ENCODE data around the gene PRPF18. TPM values are rescaled to one million over a fixed set of nuclear protein-coding genes. Genes with fewer than 3 reads are reported as not detected.

PRPF18 gene
- total RNA-seq, 1 experiment from 2014 or later: 10.2 TPM

GRCh38 chr10:13649844-13650520, 63.2 kb downstream of the PRPF18 start:
- H3K27ac ChIP-seq (ENCODE audit: low read length): no peak overlapping the region
- CTCF ChIA-PET: no interaction called here

GRCh38 chr10:13650961-13651360, 64.2 kb downstream of the PRPF18 start:
- Histone ChIP-seq H3K9me3 (ENCODE audit: low read length) (no peaks in the 10 kb centered on the region), H3K4me2 (ENCODE audit: low read length) (no peak overlapping the region), H3K27me3 (ENCODE audit: low read length) (no peaks in the 10 kb centered on the region), H3K9ac (ENCODE audit: low read length) (no peak overlapping the region), H3K79me2 (ENCODE audit: low read length) (no peaks in the 10 kb centered on the region), H3K36me3 (ENCODE audit: low read depth, low read length) (no peaks in the 10 kb centered on the region), H3K9me2 (replicated peaks; ENCODE audit: low read length) (no peaks in the 10 kb centered on the region), H2AFZ (ENCODE audit: low read length) (no peak overlapping the region), H3K4me1 (ENCODE audit: insufficient read depth, low read length) (peaks cover 6% of the 10 kb centered on the region; the same call in 1 of the 2 replicates), H3F3A (ENCODE audit: low read length, unreplicated experiment) (no peaks in the 10 kb centered on the region), H3K27ac (ENCODE audit: low read length) (no peak overlapping the region), H3K4me3 (ENCODE audit: low read length) (no peak overlapping the region), H4K20me1 (ENCODE audit: low read length) (no peaks in the 10 kb centered on the region)
- ChIA-PET POLR2A (ENCODE audit: unreplicated experiment) (no interaction called here), CTCF (no interaction called here)
- no peak for DNase-seq
- no TSS peak for BruUV-seq (replicated peaks)
- intact Hi-C loops (cut with micrococcal nuclease): no loop called here
- ATAC-seq: no peak
- no peak for TF ChIP-seq EZH2phosphoT487 (IDR thresholded peaks at IDR 0.05; ENCODE audit: borderline replicate concordance, low read length)

More at GRCh38 chr10:13649844-13650520, 63.2 kb downstream of the PRPF18 start:
- no peak overlapping the region for H3K4me2 ChIP-seq (ENCODE audit: low read length)
- intact Hi-C loops (cut with micrococcal nuclease): no loop called here
- BruUV-seq (replicated peaks): no TSS peak
- no peak overlapping the region for H3K9ac ChIP-seq (ENCODE audit: low read length)
- no peak overlapping the region for H3K4me3 ChIP-seq (ENCODE audit: low read length)
- ATAC-seq (no peak; the same call in 1 of the 2 replicates), DNase-seq (no peak)
- no peak overlapping the region for H2AFZ ChIP-seq (ENCODE audit: low read length)
- H4K20me1 ChIP-seq (ENCODE audit: low read length): no peaks in the 10 kb centered on the region
- POLR2A ChIA-PET (ENCODE audit: unreplicated experiment): no interaction called here
- H3K9me3 ChIP-seq (ENCODE audit: low read length): no peaks in the 10 kb centered on the region
- H3F3A ChIP-seq (ENCODE audit: low read length, unreplicated experiment): no peaks in the 10 kb centered on the region
- H3K79me2 ChIP-seq (ENCODE audit: low read length): no peaks in the 10 kb centered on the region
- TF ChIP-seq CTCF (conservative IDR thresholded peaks at IDR 0.05; ENCODE audit: low read depth, low read length): no peak
- no peak for TF ChIP-seq EZH2 (IDR thresholded peaks at IDR 0.05; ENCODE audit: low read length, unreplicated experiment)
- no peak for TF ChIP-seq EZH2phosphoT487 (IDR thresholded peaks at IDR 0.05; ENCODE audit: borderline replicate concordance, low read length)
- H3K4me1 ChIP-seq (ENCODE audit: insufficient read depth, low read length): peaks cover 6% of the 10 kb centered on the region; the same call in 1 of the 2 replicates
- no peaks in the 10 kb centered on the region for H3K9me2 ChIP-seq (replicated peaks; ENCODE audit: low read length)
- H3K27me3 ChIP-seq (ENCODE audit: low read length): no peaks in the 10 kb centered on the region
- no peaks in the 10 kb centered on the region for H3K36me3 ChIP-seq (ENCODE audit: low read depth, low read length)

GRCh38 chr10:13651969-13652720, 65.4 kb downstream of the PRPF18 start:
- ChIA-PET CTCF (no interaction called here), POLR2A (ENCODE audit: unreplicated experiment) (no interaction called here)
- Histone ChIP-seq H4K20me1 (ENCODE audit: low read length) (no peaks in the 10 kb centered on the region), H3F3A (ENCODE audit: low read length, unreplicated experiment) (no peaks in the 10 kb centered on the region), H3K27me3 (ENCODE audit: low read length) (no peaks in the 10 kb centered on the region), H3K9me2 (replicated peaks; ENCODE audit: low read length) (no peaks in the 10 kb centered on the region), H3K4me2 (ENCODE audit: low read length) (no peak overlapping the region), H3K9me3 (ENCODE audit: low read length) (no peaks in the 10 kb centered on the region), H2AFZ (ENCODE audit: low read length) (no peak overlapping the region), H3K4me1 (ENCODE audit: insufficient read depth, low read length) (peaks cover 6% of the 10 kb centered on the region; the same call in 1 of the 2 replicates), H3K36me3 (ENCODE audit: low read depth, low read length) (no peaks in the 10 kb centered on the region), H3K4me3 (ENCODE audit: low read length) (no peak overlapping the region), H3K9ac (ENCODE audit: low read length) (no peak overlapping the region), H3K27ac (ENCODE audit: low read length) (no peak overlapping the region), H3K79me2 (ENCODE audit: low read length) (no peaks in the 10 kb centered on the region)
- intact Hi-C loops (cut with micrococcal nuclease): no loop called here
- BruUV-seq (replicated peaks): no TSS peak
- DNase-seq: peak; percentile 25
- no peak for TF ChIP-seq EZH2phosphoT487 (IDR thresholded peaks at IDR 0.05; ENCODE audit: borderline replicate concordance, low read length)
- TF ChIP-seq EZH2 (IDR thresholded peaks at IDR 0.05; ENCODE audit: low read length, unreplicated experiment): no peak
- no peak for TF ChIP-seq CTCF (conservative IDR thresholded peaks at IDR 0.05; ENCODE audit: low read depth, low read length)
- peak; percentile 48 for ATAC-seq

All from PC-3 (cell line).